NCI-H1436 treated with DMSO at 0.1 percent for 48 hours (cell line): Measurements from ENCODE around the gene SNN.

Experiments
- DNase-seq: peaks from one replicate; lab custom pipeline; 2025; lab: John Stamatoyannopoulos, UW

SNN gene

DNA sequence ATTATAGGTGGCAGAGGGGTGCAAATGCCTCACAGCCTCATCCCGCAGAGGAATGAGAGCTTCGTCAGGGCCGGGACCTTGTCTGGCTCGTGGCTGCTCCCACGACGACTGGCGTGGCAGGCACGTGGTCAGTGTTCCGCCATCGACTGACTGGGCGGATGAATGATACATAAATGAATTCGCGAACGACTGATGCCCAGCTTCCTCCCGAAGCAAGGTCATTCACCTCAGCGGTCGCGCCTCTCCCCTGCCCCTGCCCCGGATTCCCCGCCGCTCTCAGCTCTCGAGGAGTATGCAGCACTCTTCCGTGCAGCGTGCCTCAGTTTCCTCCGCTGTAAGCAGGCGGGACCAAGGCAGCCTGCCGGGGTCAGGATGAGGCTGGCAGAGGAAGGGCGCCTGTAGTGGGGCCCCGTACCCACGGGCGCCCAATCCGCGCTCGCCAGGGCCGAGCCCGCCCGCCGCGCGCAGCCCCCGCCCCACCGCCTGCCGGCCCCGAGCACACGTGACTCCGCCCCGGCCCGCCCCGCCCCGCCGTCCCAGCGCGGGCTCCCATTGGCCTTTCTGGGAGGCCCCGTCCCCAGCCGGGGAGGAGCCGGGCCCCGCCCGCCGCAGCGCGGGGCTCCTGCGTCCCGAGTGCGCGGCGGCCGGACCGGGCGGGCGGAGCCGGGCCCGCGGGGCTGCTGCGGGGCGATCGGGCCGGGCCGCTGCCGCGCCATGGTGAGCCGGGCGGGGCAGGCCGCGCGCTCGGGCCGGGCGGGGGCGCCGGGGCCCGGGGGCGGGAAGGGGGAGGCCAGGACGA, at the start of gene SNN:
SNN (plus strand) TSS at position 632 of the 799 bp plus-strand sequence. CDS start 7,605 bp downstream, outside the sequence.
- no peak for DNase-seq

DNA sequence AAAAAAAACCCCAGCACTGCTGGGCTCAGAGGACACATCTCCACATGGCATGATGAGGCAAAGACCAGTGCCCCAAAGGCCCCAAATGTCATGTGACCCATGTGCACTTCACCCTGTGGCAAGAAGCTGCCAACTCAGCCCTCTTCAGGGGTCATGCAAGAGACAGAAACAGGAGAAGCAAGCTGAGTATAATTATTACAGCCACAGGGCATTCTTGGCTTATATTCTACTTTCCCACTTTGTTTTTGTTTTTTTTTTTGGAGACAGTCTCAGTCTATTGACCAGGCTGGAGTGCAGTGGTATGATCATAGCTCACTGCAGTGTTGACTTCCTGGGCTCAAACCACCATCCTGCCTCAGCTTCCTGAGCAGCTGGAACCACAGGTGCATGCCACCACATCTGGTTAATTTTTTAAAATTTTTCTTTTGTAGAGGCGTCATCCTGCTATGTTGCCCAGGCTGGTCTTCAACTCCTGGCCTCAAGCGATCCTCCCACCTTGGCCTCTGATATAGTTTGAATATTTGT, 48.9 kb upstream of the SNN start:
- no peak for DNase-seq

GRCh38 chr16:11620243-11621003, 47.8 kb upstream of the SNN start:
- DNase-seq, result no peak

DNA sequence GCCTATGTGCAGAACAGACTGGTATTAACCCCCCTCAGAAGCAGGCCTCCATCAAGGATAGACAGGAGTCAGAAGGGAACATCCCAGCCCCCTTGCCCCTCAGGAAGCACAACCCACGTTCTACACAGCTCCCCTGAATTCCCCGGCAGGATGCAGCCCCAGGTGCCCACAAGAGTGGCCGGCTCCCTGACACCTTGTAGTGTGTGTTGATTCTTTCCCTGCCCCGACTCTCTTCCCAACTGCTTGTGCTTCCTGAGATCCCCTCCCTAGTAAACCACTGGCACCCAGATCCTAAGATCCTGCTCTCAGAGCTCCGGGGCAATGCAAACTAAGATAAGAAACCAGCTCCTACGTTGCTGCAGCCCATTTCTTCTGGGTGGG, 46.7 kb upstream of the SNN start:
- no peak for DNase-seq

DNA sequence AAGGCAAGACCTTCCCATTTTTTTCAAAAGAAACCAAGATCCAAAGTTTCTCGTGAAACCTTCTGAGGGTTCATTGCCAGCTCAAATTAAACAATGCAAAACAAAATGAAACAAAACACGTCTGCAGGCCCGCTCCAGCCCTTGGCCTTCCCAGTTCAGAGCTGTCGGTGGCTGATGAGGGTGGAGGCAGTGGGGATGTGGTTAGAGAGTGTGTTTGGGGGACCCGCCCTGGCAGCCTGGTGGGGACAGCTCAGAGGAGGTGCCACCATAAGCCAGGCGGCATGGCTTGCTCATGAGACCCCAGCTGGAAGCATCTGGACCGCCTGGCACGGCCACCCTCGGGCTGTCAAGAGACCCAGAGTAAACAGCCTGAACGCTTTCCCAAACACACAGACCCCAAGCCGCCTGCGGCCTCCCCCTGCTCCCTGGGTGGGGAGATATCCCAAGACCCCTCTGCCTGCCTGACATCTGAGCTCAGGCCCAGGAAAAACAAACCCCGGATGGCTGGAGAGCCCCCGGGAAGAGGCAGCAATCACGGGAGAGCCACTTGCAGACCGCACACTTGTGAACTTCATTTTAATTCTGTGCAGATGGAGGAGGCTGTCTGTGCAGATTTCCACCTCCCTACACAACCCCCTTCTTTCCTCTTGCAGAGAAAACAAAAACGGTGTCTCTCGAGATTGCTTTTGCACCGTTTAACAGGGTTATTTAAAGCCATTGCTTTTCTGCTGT, 46.2 kb upstream of the SNN start:
- DNase-seq, result no peak

GRCh38 chr16:11624205-11624604, 44.0 kb upstream of the SNN start:
- DNase-seq, result no peak

- DNase-seq, result no peak
These were observed 43.3 kb upstream of the SNN start for GRCh38 chr16:11624636-11625607.

DNA sequence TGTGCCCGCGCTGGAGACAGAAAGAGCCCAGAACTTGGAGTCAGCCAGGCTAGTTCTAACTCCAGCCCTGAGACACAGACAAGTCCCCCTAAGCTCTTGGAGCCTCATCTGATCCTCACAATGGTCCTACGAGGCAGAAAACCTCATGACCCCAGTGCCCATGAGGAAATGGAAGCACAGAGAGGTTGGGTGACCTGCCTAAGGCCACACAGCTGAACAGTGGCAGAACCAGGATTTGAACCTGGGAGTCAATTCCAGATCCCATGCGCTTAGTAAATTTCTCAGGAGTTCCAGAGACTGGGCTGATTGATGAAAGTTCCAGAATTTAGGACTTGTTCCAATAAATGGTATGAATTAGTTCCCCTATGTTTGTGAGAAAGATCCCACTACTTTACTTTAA, 42.5 kb upstream of the SNN start:
- DNase-seq, result no peak

- DNase-seq, result no peak
These were observed 41.5 kb upstream of the SNN start for GRCh38 chr16:11626657-11627291.

DNA sequence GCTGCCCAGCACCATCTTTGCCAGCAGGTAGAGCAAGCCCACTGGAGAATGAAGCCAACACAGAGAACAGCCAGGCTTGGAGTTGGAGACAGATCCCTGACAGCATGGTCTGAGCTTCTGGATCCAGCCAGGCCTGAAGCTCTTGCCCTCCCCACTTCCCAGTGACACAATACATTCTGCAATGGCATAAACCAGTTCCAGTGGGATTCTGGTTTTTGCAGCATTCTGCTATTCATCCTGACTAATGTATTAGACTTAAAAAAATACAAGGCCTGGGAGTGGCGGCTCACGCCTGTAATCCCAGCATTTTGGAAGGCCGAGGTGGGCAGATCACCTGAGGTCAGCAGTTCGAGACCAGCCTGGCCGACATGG, 41.0 kb upstream of the SNN start:
- DNase-seq, result no peak

DNA sequence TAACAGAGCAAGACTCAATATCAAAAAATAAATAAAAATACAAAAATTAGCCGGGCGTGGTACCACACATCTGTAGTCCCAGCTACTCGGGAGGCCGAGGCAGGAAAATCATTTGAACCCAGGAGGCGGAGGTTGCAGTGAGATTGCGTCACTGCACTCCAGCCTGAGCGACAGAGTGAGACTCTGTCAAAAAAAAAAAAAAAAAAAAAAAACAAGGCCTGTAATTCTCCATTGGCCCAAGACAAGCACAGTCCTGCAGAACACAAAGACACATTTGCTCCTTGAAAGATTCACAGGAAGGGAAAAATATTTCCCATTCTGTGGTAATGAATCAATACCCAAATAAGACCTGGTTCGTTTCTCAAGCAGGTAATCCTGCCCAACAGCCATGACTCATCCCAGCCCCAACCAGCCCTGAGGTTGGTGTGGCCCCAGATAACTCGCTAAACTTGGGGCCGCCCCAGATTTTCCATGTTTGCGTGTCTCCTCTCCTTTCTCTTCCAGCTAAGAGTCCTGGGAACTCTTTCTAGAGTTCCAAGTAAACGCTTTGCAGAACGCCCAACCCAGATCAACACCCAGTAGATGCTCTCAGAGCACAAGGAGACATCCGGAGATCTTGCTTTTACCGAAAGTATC, 40.3 kb upstream of the SNN start:
- DNase-seq, result no peak

DNA sequence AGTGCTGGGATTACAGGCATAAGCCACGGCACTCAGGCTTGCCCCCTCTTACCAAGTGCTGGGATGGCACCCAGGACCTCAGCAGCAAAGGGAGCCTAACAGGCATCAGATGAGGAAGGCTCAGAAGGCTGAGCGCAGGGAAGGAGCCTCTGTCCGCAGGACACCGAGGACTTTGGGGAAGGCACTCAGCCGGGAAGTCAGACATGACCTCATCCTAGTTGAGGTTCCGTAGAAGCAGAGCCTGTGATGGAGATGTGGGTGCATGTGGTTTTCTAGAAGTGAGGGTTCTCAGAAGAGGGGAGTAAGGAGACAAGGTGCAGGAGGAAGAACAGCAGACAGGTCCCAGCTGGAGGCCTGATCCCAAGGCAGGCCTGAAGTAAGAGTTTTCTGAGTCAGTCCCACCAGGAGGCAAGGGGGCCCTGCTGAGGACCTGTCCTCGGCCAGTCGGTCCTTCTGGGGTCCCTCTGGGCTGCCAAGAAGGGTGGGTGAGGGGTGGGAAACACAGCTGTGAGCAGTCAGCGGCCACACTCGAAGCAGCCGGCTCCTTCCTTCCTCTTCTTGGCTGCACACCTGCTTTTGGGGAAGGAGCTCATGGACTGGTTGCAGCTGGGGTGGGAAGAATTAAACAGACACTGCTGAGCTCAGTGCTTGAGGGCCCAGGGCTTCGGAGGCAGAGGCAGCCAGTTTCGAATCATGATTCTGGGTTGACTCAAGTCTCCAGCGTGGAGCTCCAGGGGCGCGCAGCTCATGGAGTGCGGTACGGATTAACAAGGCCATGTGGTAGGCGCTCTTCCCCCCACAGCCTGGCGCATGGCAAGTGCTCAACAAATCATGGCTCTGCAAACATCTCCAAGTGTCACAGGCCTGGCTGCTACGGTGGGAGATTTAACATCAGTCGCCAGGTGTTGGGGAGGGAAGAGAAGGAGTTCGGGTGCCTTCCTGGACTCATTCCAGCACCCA, 38.9 kb upstream of the SNN start:
- DNase-seq, result no peak

DNA sequence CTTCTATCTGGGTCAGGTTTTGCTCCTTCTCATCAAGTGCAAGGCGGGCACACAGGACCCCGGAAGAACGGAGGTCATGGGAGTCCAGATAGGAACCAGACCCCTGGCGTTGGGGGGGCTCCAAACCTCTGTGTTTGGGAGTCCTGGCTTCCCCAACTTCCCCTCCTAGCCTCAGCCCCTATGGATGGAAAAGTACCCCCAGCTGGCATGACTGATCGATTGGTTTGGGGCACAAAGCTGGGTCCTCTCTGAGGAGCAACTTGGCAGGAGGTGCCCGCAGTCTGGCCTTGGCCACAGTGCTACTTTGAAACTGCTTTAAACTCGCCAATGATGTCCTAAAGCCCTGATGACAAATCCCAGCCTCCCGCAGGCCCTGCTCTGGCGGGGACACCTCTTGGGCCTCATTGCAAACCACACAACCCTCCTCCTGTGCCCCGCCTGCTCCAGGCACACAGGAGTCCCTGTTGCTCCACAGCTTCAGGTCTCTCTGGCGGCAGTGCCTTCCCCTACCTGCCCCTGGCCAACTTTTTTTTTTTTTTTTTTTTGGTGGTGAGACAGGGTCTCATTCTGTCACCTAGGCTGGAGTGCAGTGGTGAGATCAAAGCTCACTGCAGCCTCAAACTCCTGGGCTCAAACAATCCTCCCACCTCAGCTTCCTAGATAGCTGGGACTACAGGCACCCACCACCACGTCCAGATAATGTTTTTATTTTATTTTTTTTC, 38.0 kb upstream of the SNN start:
- DNase-seq, result no peak

GRCh38 chr16:11630768-11631056, 37.5 kb upstream of the SNN start:
- no peak for DNase-seq

GRCh38 chr16:11631214-11631613, 37.0 kb upstream of the SNN start:
- DNase-seq, result no peak

GRCh38 chr16:11632455-11632939, 35.8 kb upstream of the SNN start:
- DNase-seq, result no peak

GRCh38 chr16:11633113-11633512, 35.1 kb upstream of the SNN start:
- no peak for DNase-seq

- no peak for DNase-seq
These were observed 33.9 kb upstream of the SNN start for GRCh38 chr16:11634312-11634711.
